ENCODE data around the gene RNF115.
"Not testable (repeated sequence)": the region's sequence is repeated elsewhere in the genome, so short reads cannot be mapped to it uniquely, and the experiment has no call there.

Gene RNF115

GRCh38 chr1:145726193-145726592 is 97.7 kb downstream of the RNF115 start:
- DNase-seq = not testable (repeated sequence)

DNA sequence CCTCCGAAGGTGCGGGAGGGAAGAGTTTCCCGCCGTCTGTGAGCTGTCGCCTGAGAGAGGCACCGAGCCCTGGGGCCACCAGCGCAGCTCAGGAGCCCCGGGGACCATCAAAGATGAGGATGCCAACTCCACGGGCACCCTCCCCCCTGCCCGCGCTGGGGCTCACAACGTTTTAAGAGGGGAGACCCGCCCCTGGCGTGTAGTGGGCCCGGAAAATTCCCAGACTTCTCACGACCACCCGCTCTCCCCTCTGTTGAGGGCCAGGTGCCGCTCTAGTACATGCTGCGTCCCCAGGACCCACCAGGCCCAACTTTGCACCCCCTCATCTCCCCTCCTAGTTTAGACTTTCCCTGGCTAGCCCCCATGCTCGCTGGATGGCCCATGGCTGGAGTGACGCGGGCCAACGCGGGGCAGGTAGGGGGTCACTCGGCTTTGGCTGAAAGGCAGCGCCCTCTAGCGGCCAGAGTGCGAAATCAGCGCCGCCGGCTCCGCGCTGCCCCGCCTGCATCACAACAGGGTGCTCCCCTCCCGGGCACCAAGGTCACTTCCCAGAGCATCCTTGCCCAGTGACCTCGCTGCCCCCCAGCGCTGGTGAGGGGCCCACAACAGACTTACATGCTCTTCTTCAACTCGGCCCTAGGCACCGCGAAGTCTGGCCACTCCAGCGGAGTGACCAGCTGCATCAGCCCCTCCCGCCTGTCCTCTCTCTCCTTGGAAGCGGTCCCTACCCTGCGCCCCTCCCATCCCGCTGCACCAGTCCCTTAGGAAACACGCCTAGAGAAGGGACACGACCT is 102.8 kb downstream of the RNF115 start:
- DNase-seq = peak; percentile 23

DNA sequence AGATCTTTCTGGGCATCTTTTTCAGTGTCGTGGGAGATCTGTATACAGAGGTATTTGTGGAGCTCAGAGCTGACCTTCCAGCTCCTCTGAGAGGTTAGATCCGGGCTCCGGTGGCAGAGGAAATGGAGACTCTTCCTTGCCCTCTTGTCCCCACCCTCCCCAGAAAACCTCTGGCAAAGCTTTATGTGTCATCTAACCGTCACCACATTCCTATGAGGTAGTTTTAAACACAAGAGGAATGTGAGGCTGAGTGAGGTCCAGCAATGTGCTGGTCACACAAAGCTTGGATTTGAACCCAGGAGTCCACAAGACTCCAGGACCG is 103.4 kb downstream of the RNF115 start:
- no peak for DNase-seq

DNA sequence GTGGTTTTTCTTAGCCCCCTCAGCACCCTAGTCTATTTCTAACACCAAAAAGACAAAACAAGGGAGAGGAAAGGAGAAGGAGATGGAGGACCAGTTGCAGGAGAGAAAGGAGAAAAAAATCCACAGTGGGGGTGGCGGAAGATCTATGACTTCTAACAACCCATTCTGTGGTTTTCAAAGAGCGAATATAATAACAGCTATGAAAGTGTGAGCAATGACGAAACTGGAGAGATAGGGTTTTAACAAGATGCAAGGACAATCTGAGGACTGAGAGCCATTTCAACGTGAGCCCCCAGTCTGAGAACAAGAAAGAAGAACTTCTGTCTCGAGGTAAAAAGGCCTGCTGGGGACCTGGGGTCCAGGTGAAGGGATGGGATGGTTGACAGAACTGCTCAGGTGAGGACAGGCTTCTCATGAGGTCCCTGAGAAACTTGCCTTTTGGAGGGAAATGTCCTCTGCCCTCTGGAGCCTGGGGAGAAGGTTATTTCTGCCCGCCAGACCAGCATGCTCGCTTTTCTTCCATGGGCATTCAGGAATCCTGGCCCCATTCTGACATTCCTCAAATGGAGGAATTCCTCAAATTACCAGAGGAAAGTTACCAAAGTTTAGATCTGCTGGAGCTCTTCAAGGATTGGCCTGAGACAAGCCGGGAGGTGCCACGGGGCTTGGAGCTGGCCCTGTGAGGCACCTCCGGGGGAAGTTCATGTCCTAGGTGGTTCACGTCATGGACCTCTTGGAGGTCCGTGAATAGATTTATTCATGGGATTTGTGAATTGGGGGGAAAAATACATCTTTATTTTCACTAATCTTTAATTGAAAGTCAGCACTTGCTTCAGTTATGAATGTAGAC is 104.4 kb downstream of the RNF115 start, which contains the start of gene CD160:
Gene CD160, plus strand, starts transcription at position 270 of the 850 bp plus-strand sequence. CDS start 8,829 bp downstream, outside the sequence.
- no peak for DNase-seq

- not testable (repeated sequence) for DNase-seq
Observed at GRCh38 chr1:145718465-145718864, 105.4 kb downstream of the RNF115 start.

GRCh38 chr1:145717833-145718232 is 106.1 kb downstream of the RNF115 start:
- no peak for DNase-seq

DNA sequence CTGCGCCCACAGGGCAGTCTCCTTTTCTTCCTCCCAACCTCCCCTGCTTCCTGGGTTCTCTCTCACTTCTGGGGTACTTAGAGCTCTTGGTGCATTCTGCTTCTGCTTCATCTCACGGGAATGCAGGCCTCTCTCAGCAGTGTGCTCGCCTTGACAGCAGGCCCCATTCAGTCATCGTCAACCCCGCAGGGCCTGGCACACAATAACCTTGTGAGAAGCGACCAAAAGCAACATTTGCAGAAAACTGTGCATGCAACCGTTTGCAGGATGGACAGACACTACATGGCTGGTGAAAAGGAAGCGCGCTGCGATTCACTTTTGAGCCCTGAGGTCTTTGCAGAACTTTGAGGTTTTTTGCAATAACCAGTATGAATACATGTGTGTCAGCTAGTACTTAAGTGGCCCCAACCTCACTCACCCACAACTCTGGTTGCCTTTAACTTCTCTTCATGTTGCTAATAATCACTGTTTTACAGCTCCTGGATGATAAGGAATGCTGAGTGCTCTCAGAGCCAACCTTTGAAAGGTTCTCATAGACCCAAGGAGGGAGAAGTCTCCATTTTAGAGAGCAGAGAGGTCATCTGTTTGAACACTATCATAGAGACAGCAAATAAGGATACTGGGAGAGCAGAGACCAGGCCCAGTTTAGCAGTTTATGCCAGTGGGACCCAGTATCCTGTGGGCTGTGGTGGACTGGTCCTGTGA is 107.1 kb downstream of the RNF115 start:
- no peak for DNase-seq

DNA sequence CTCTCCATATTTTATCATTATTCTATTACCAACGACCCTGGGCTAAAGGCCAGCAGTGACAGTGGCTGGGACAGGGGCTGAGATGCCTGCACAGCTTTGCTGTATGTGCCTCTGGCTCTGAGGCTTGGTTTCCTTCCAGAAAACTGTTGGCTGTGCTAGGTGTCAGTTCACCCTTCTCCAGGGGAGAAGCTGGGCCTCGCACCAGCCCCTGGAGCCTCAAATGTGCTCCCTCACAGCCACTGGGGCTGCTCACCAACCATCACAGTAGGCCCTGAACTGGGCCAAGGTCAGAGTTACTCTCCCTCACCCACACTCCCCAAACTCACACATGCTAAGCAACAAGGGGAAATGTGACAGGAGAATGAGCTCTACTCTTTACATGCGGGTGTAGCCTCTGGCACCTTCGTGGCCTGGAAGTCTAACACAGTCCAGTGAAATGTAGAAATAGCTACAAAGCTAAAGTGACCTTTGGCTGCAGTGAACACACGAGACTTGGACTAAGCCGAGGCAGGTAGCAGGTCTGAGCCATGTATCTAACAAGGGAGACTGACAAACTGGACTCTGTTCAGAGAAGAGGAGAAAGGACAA is 109.3 kb downstream of the RNF115 start:
- DNase-seq = no peak

- no peak for DNase-seq
Observed at GRCh38 chr1:145711213-145711651, 112.7 kb downstream of the RNF115 start.

- DNase-seq = no peak
Observed at GRCh38 chr1:145710291-145711027, 113.4 kb downstream of the RNF115 start.

DNA sequence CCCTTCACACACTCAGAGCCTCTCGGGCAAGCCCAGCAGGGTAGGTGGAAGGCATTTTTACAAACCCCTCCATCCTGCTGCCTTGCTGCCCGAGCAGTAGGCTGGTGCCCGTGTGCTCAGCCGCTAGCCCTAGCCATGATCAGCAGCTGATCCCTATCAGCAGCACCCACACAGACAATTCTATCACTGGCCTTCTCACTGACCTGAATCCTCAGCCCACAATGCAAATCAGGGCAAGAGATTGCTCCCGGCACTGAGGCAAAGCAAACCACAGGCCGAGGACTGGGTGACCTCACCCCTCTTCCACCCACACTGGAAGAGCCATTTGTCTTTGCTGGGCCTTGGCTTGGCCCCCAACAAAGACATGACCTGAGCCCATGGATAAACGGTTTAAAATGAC is 115.8 kb downstream of the RNF115 start:
- DNase-seq = no peak

DNA sequence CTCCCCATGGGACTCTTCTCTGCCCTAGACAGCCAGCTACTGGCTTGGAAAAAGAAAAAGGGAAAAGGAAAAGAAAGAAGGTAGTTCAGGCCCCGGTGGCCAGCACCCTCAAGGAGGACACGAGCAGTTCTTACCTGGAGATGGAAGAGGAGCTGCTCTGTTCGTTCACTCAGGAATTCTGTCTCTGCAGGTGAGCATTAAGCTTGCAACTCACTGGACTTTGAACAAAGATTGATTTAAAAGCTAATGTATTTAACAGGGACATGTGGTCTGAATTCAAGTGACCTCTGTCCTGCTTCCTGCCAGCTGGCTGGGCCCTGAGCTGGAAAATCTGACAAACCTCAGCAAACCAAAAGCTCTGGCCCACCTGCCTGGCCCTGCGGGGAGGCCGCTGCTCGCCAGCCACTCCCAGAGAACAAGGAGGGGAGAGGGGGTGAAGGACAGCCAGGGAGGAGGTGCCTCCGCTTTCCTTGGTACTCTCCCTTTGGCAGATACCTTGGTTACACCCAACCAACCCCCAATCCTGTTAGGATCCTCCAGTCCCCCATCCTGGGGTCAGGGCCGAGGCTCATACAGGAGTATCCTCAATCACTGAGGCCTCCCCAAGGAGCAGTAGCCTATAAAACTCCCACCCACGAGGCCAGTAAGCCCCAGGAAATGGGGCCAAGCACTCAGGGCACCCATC is 116.6 kb downstream of the RNF115 start, which contains the start of gene PDZK1:
Gene PDZK1, minus strand, starts transcription at position 186 of the 685 bp plus-strand sequence. CDS start 19,347 bp downstream, outside the sequence.
- no peak for DNase-seq

- DNase-seq = no peak
Observed at GRCh38 chr1:145706086-145706664, 117.7 kb downstream of the RNF115 start.

- no peak for DNase-seq
Observed at GRCh38 chr1:145705622-145706021, 118.3 kb downstream of the RNF115 start.

GRCh38 chr1:145702826-145703225 is 121.1 kb downstream of the RNF115 start:
- DNase-seq = no peak

DNA sequence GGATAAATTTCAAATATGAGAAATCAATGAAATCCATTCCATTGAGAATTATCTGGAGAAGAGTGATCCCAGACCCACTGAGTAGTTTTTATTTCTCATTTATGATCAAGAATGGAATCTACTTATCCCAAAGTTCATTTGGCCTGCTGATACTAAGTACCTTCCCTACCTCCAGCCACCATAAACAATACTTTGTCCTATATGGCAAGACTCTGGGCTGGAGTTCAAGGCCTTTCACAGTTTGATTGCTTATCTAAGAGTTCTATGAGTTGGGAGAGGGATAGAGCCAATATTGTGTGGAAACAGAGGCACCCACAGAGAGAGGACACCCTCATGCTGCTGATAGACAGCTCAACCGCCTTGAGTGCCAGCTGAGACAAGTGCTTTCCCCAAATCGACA is 121.8 kb downstream of the RNF115 start:
- no peak for DNase-seq

DNA sequence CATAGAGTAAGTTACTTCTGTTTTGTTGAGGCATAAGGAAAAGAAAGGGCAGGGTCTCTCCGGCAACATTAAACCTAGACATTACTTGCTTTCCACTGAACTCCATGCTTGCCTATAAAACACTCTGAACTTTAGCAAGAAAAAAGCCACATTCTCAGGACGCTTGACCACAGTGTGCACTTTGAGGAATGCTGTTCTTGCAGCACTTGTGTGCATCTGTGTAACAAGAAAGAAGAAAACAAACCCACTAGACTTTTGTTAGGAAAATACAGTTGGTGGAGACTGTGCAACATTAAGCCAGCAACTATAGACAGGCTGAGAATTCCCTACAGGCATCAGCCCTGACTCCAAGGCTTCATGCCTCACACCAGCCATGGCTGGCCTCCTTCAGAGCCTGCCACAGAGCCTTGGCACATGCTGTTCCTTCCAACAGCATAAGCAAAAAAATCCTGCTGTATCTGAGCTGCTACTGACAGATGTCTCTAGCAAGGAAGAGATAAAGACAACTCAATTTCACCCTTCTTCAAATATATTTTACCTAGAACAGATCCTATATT is 122.5 kb downstream of the RNF115 start:
- no peak for DNase-seq

DNA sequence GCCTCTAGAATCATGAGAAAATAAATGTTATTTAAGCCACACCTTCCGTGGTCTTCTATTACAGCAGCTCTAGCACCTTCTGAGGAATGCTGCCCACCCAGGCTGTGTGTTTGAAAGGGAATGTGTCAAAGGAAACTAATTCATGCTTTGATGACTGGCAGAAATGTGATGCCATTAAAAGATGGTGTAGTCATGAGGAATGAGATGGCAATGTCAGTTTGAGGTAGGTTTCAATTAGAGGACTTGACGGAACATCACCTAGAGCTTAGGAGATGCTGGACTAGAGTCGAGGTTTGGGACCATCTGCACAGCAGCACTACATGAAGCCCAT is 127.3 kb downstream of the RNF115 start:
- no peak for DNase-seq

DNA sequence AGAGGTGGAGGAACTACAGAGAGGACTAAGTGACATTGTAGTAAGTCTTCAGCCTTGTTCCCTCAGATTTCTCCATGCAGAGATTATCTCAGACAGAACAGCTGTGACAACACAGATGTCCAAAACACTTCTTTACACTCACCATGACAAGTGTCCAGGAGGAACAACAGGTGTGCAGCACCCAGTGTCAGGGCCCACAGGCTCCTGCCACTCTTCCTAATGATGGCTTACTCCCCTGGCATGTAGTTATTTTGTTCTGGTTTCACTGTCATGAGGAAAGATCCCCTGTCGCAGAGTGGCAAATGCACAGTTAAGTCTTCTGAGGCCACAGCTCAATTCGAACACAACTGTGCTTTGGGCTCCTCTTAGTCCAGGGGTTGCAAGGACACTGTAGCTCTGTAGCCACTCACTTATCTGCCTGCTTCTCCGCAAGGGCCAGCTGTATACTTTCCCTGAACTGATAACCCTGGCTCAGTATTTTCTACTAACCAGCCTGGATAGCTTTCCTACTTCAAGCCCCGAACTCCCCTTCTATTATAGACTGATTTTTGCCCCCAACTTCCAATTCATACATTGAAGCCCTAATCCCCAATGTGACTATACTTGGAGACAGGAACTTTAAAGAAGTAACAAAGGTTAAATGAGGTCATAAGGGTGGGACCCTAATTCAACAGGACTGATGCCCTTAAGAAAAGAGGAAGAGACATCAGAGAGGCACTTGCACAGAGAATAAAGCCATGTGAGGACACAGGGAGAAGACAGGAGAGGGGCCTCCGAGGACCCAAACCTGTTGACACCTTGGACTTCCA is 127.9 kb downstream of the RNF115 start:
- no peak for DNase-seq

Data from NCI-H1694 treated with DMSO at 0.1 percent for 48 hours (cell line).